Measurements from ENCODE around the gene C6orf163. TPM values are rescaled to one million over a fixed set of nuclear protein-coding genes. Genes with fewer than 3 reads are reported as not detected.

Gene C6orf163
- total and polyA plus RNA-seq, 2 of the 4 experiments (the other 2 are of a cell fraction): 0.55 to 0.90 TPM

- no peaks in the 10 kb centered on the region for H3K9me1 ChIP-seq (ENCODE audit: insufficient read depth, low read length)
- H2AK9ac ChIP-seq (replicated peaks; ENCODE audit: low read depth, low read length, poor library complexity): no peak overlapping the region
- ChIA-PET CTCF (no interaction called here), POLR2A (ENCODE audit: unreplicated experiment) (no interaction called here)
- no peak overlapping the region for H3K9ac ChIP-seq (ENCODE audit: low read depth, low read length)
- H2BK20ac ChIP-seq (ENCODE audit: low read depth, low read length): no peak overlapping the region
- H2BK15ac ChIP-seq (ENCODE audit: low read depth, low read length): no peak overlapping the region
- no peak overlapping the region for H3K56ac ChIP-seq (ENCODE audit: extremely low read depth, insufficient read depth, low read length)
- no peak overlapping the region for H4K5ac ChIP-seq (ENCODE audit: low read depth, low read length)
- H2BK5ac ChIP-seq (ENCODE audit: low read depth, low read length, poor library complexity, severe bottlenecking): no peak overlapping the region
- H3K27me3 ChIP-seq (ENCODE audit: control insufficient read depth, insufficient read depth, low read length): no peaks in the 10 kb centered on the region
- no peaks in the 10 kb centered on the region for H3K4me1 ChIP-seq (ENCODE audit: control insufficient read depth, insufficient read depth, low read length)
- in situ Hi-C loops (cut with MboI; ENCODE audit: low sequenced_read_pairs) (no loop called here), dilution Hi-C loops (cut with HindIII; ENCODE audit: low sequenced_read_pairs, unreplicated experiment) (no loop called here), intact Hi-C loops (cut with micrococcal nuclease) (no loop called here)
- no TSS peak for BruUV-seq (replicated peaks)
- H3K27ac ChIP-seq (ENCODE audit: insufficient read depth, low read length): no peak overlapping the region
- no CpG with 5 or more reads among the region's 5 CpGs for WGBS, 2 experiments (ENCODE audit: extremely low coverage in 2 of 2, insufficient read length in 1 of 2)
- no peak overlapping the region for H3K23ac ChIP-seq (ENCODE audit: low read depth, low read length)
- no peak overlapping the region for H2AK5ac ChIP-seq (ENCODE audit: low read depth, low read length)
- H3K18ac ChIP-seq (ENCODE audit: low read depth, low read length): no peak overlapping the region
- H4K20me1 ChIP-seq (ENCODE audit: insufficient read depth, low read length): no peaks in the 10 kb centered on the region
- no peak overlapping the region for H3K4me2 ChIP-seq (ENCODE audit: low read depth, low read length)
- DNase-seq (no peak), ATAC-seq (ENCODE audit: low read depth) (no peak)
- H3K4me3 ChIP-seq (ENCODE audit: insufficient read depth, low read depth, low read length): no peak overlapping the region
- no peak overlapping the region for H2BK120ac ChIP-seq (ENCODE audit: low read depth, low read length)
- no peak overlapping the region for H4K8ac ChIP-seq (ENCODE audit: low read depth in 2 of 2, low read length in 2 of 2)
- TF ChIP-seq NFE2L2 (IDR thresholded peaks at IDR 0.05; ENCODE audit: low read depth, low read length) (no peak), CTCF (conservative IDR thresholded peaks at IDR 0.05; ENCODE audit: low read depth, low read length) (no peak), CHD1 (IDR thresholded peaks at IDR 0.05; ENCODE audit: low read depth, low read length) (no peak), RCOR1 (IDR thresholded peaks at IDR 0.05; ENCODE audit: insufficient replicate concordance, low read length) (no peak), POLR2A (IDR thresholded peaks at IDR 0.05; ENCODE audit: low read depth, low read length) (no peak), BHLHE40 (IDR thresholded peaks at IDR 0.05; ENCODE audit: low read depth, low read length) (no peak), FOS (IDR thresholded peaks at IDR 0.05; ENCODE audit: low read depth, low read length) (no peak), MXI1 (IDR thresholded peaks at IDR 0.05; ENCODE audit: borderline replicate concordance, low read depth, low read length) (no peak), SMC3 (IDR thresholded peaks at IDR 0.05; ENCODE audit: low read depth, low read length) (no peak), MAZ (IDR thresholded peaks at IDR 0.05; ENCODE audit: borderline replicate concordance, low read depth, low read length) (no peak), ELK1 (IDR thresholded peaks at IDR 0.05; ENCODE audit: borderline replicate concordance, low read depth, low read length) (no peak)
- TF ChIP-seq, protein P1, sequence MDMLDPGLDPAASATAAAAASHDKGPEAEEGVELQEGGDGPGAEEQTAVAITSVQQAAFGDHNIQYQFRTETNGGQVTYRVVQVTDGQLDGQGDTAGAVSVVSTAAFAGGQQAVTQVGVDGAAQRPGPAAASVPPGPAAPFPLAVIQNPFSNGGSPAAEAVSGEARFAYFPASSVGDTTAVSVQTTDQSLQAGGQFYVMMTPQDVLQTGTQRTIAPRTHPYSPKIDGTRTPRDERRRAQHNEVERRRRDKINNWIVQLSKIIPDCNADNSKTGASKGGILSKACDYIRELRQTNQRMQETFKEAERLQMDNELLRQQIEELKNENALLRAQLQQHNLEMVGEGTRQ (IDR thresholded peaks at IDR 0.05; ENCODE audit: low read depth, low read length): no peak
- no peaks in the 10 kb centered on the region for H3K79me1 ChIP-seq (ENCODE audit: low read depth in 1 of 2, low read length in 2 of 2)
- no peak overlapping the region for H3K14ac ChIP-seq (replicated peaks; ENCODE audit: low read depth, low read length)
- H4K91ac ChIP-seq (ENCODE audit: insufficient read depth, low read depth, low read length): no peak overlapping the region
- no peak overlapping the region for H3K4ac ChIP-seq (ENCODE audit: low read depth, low read length)
- H3K9me3 ChIP-seq (ENCODE audit: control insufficient read depth, insufficient read depth, low read length): peaks cover 2% of the 10 kb centered on the region; the same call in 1 of the 2 replicates
- H2AFZ ChIP-seq (replicated peaks; ENCODE audit: low read length, poor library complexity): no peak overlapping the region
- H3K36me3 ChIP-seq (ENCODE audit: control insufficient read depth, insufficient read depth, low read length): no peaks in the 10 kb centered on the region
Measured at GRCh38 chr6:87364602-87365252, 20.1 kb downstream of the C6orf163 start.

Data from IMR-90 (cell line).